ENCODE data around the gene CTDP1.
"Not testable (repeated sequence)": the region's sequence is repeated elsewhere in the genome, so short reads cannot be mapped to it uniquely, and the experiment has no call there.

Gene CTDP1

GRCh38 chr18:79718126-79718525 lies 38.5 kb downstream of the CTDP1 start:
- no peak for TF ChIP-seq CTCF (conservative IDR thresholded peaks at IDR 0.05; ENCODE audit: low read depth, low read length)
- no peak overlapping the region for H3K4me3 ChIP-seq (ENCODE audit: low read depth, low read length)
- no peak for DNase-seq (ENCODE audit: low read depth)

GRCh38 chr18:79718878-79719477 lies 39.4 kb downstream of the CTDP1 start:
- no peak for TF ChIP-seq CTCF (conservative IDR thresholded peaks at IDR 0.05; ENCODE audit: low read depth, low read length)
- no peak overlapping the region for H3K4me3 ChIP-seq (ENCODE audit: low read depth, low read length)

GRCh38 chr18:79719478-79720358 lies 40.1 kb downstream of the CTDP1 start:
- DNase-seq (ENCODE audit: low read depth); H3K4me3 ChIP-seq (ENCODE audit: low read depth, low read length): not testable (repeated sequence)

More at GRCh38 chr18:79718878-79719477, 39.4 kb downstream of the CTDP1 start:
- DNase-seq (ENCODE audit: low read depth): no peak

- DNase-seq (ENCODE audit: low read depth): no peak
- TF ChIP-seq CTCF (conservative IDR thresholded peaks at IDR 0.05; ENCODE audit: low read depth, low read length): no peak
- no peak overlapping the region for H3K4me3 ChIP-seq (ENCODE audit: low read depth, low read length)
Observed at GRCh38 chr18:79720359-79720733, 40.7 kb downstream of the CTDP1 start.

GRCh38 chr18:79723036-79723435 lies 43.4 kb downstream of the CTDP1 start:
- DNase-seq (ENCODE audit: low read depth): no peak
- TF ChIP-seq CTCF (conservative IDR thresholded peaks at IDR 0.05; ENCODE audit: low read depth, low read length): no peak
- H3K4me3 ChIP-seq (ENCODE audit: low read depth, low read length): no peak overlapping the region

GRCh38 chr18:79723628-79724027 lies 44.0 kb downstream of the CTDP1 start:
- no peak for TF ChIP-seq CTCF (conservative IDR thresholded peaks at IDR 0.05; ENCODE audit: low read depth, low read length)
- H3K4me3 ChIP-seq (ENCODE audit: low read depth, low read length): no peak overlapping the region
- no peak for DNase-seq (ENCODE audit: low read depth)

GRCh38 chr18:79724299-79725080 lies 44.9 kb downstream of the CTDP1 start:
- DNase-seq (ENCODE audit: low read depth): no peak
- no peak overlapping the region for H3K4me3 ChIP-seq (ENCODE audit: low read depth, low read length)
- no peak for TF ChIP-seq CTCF (conservative IDR thresholded peaks at IDR 0.05; ENCODE audit: low read depth, low read length)

All from choroid plexus epithelial cell (primary cell).